Spleen (tissue), 11 donors: ENCODE measurements around the gene SEMA5B. TPM values are rescaled to one million over a fixed set of nuclear protein-coding genes. Genes with fewer than 3 reads are reported as not detected.
A peak's percentile ranks its signal among the peaks of the same experiment; 100 is the strongest.

ENCODE experiments used
- DNase-seq: peaks from one replicate; pipeline ENCODE4 v3.0.0-alpha.2; 2020
- H3K27ac ChIP-seq, 8 donors: fragments of 200-600 bp; sonication (generic) in 7 of 8; 1 replicate in 4 of 8; 2 replicates in 4 of 8; pipeline versions ENCODE4 v1.5.0 to v1.8.0; 2016 to 2021; ENCODE audit warnings: inconsistent platforms in 4 of 8, mild to moderate bottlenecking in 4 of 8, moderate library complexity in 1 of 8
- H3K27me3 ChIP-seq, 7 donors: fragments of 200-600 bp; sonication (generic) in 6 of 7; replicated peaks in 1 of 7; 1 replicate in 4 of 7; 2 replicates in 3 of 7; pipeline versions ENCODE4 v1.5.0 to v1.8.0; 2016 to 2021; ENCODE audit warnings: inconsistent platforms in 3 of 7, mild to moderate bottlenecking in 1 of 7
- H3K36me3 ChIP-seq, 6 donors: fragments of 200-600 bp; sonication (generic) in 5 of 6; 1 replicate in 4 of 6; 2 replicates in 2 of 6; pipeline versions ENCODE4 v1.5.0 to v1.8.0; 2016 to 2021; ENCODE audit warnings: inconsistent platforms in 2 of 6
- H3K4me1 ChIP-seq, 6 donors: fragments of 200-600 bp; sonication (generic) in 5 of 6; 1 replicate in 3 of 6; 2 replicates in 3 of 6; pipeline versions ENCODE4 v1.5.0 to v1.8.0; 2016 to 2021; ENCODE audit warnings: inconsistent platforms in 3 of 6
- H3K4me3 ChIP-seq, 8 donors: fragments of 200-600 bp; sonication (generic) in 7 of 8; 1 replicate in 4 of 8; 2 replicates in 4 of 8; pipeline versions ENCODE4 v1.5.0 to v1.8.0; 2016 to 2021; ENCODE audit warnings: inconsistent platforms in 4 of 8, mild to moderate bottlenecking in 4 of 8, moderate library complexity in 2 of 8
- H3K9me3 ChIP-seq, 8 donors: fragments of 200-600 bp; sonication (generic) in 7 of 8; 1 replicate in 4 of 8; 2 replicates in 4 of 8; pipeline versions ENCODE4 v1.5.0 to v1.8.0; 2016 to 2021; ENCODE audit warnings: inconsistent platforms in 4 of 8
- POLR2A ChIP-seq, 3 donors: fragments of 450-650 bp; IDR thresholded peaks; one replicate each; pipeline ENCODE4 v1.5.1; 2017; ENCODE audit warnings: antibody characterized with exemption in 3 of 3, mild to moderate bottlenecking in 1 of 3
- POLR2AphosphoS5 ChIP-seq, 3 donors: sonication (generic); formaldehyde crosslinking; IDR thresholded peaks; one replicate each; pipeline ENCODE4 v1.5.1; 2017; ENCODE audit warnings: antibody characterized with exemption in 3 of 3
- WGBS, 5 donors: extraction: QIAGEN DNeasy Blood & Tissue Kit in 3 of 5; methylation state at CpG; one replicate each; pipeline versions ENCODE4 v1.1.5 to v1.1.7; 2013 to 2018; 5-methylcytosine and 5-hydroxymethylcytosine counted together
- intact Hi-C: fragments of 100-400 bp; cut with DNase I; formaldehyde crosslinking; loops from one replicate; pipeline ENCODE4 v1.15.0; 2023; ENCODE audit warnings: low total_unique reads
- polyA plus RNA-seq, 3 donors: library from polyadenylated mRNA; stranded (reverse); fragments of 200-250 nt; gene quantifications; one replicate each; pipeline ENCODE4 v1.2.1, GENCODE V29; 2013
- total RNA-seq, 7 donors: library from RNA; depleted of rRNA in 3 of 7; stranded (reverse); fragments of >200 nt in 3 of 7; fragmentation: NEBNext Ultra II Directional in 4 of 7; extraction: Animal tissue kit (Norgen Biotek cat#: 25700) in 4 of 7; gene quantifications; one replicate each; pipeline versions ENCODE4 v1.1.0 to v1.2.1, GENCODE V29; 2016 to 2021
- TF ChIP-seq, protein P1 (sequence below), 11 experiments: fragments of 200-600 bp in 7 of 11; fragments of 450-650 bp in 4 of 11; sonication (generic) in 4 of 11; IDR thresholded peaks in 8 of 11; conservative IDR thresholded peaks in 3 of 11; 1 replicate in 7 of 11; 2 replicates in 4 of 11; pipeline versions ENCODE4 v1.4.0 to v1.8.0; 2016 to 2021; ENCODE audit warnings: antibody characterized with exemption in 11 of 11, inconsistent platforms in 4 of 11, mild to moderate bottlenecking in 1 of 11
- donor health status: healthy with polysubstance abuse.
- donor health status: DM: no; HTN: no; CAD: no; lungs with moderate emphysema.
- donor health status: DM: no; HTN: no; CAD: no.
- donor health status: Bipolar disorder and iron deficiency.
- donor health status: healthy.
- donor health status: DM: no; HTN: no; CAD: no.
- donor health status: DM: yes; HTN: yes; CAD: no.

The SEMA5B gene
- total and polyA plus RNA-seq, 10 donors = 0.09 to 0.63 (median 0.41) TPM; not detected in 3

DNA sequence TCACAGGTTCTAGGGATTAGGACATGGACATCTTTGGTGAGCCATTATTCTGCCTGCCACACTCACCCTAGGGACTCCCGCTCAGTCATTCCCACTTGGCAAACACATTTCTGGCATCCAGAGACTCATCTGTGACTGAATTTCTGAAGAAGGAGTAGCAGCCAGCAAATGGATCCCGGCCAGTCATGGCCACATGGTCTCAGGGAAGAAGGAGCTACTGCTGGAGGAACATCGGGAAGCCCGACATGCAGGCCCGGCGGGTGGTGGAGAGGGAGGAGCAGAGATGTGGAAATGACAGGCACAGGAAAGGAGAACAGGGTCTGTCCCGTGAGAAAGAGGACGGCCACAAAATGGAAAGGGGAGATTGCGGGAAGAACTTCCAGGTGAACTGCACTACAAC lies 65.4 kb downstream of the SEMA5B start:
- no peaks in the 10 kb centered on the region for H3K9me3 ChIP-seq
- H3K27me3 ChIP-seq = peaks cover 0 to 20% (median 0%) of the 10 kb centered on the region in 7 donors
- DNase-seq = peak; percentile 27
- TF ChIP-seq POLR2AphosphoS5 (IDR thresholded peaks at IDR 0.05) (no peak), POLR2A (IDR thresholded peaks at IDR 0.05) (no peak)
- TF ChIP-seq, protein P1, sequence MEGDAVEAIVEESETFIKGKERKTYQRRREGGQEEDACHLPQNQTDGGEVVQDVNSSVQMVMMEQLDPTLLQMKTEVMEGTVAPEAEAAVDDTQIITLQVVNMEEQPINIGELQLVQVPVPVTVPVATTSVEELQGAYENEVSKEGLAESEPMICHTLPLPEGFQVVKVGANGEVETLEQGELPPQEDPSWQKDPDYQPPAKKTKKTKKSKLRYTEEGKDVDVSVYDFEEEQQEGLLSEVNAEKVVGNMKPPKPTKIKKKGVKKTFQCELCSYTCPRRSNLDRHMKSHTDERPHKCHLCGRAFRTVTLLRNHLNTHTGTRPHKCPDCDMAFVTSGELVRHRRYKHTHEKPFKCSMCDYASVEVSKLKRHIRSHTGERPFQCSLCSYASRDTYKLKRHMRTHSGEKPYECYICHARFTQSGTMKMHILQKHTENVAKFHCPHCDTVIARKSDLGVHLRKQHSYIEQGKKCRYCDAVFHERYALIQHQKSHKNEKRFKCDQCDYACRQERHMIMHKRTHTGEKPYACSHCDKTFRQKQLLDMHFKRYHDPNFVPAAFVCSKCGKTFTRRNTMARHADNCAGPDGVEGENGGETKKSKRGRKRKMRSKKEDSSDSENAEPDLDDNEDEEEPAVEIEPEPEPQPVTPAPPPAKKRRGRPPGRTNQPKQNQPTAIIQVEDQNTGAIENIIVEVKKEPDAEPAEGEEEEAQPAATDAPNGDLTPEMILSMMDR (IDR thresholded peaks at IDR 0.05 in 8 of 11, conservative IDR thresholded peaks at IDR 0.05 in 3 of 11) = no peak
- intact Hi-C loops = no loop called here
- 72 to 87% (median 79%) methylated on average over 9 of the region's 9 CpGs for WGBS, 5 donors
- H3K4me1 ChIP-seq = peaks cover 0 to 7% (median 0%) of the 10 kb centered on the region in 6 donors
- no peak overlapping the region for H3K27ac ChIP-seq
- no peaks in the 10 kb centered on the region for H3K36me3 ChIP-seq
- no peak overlapping the region for H3K4me3 ChIP-seq

DNA sequence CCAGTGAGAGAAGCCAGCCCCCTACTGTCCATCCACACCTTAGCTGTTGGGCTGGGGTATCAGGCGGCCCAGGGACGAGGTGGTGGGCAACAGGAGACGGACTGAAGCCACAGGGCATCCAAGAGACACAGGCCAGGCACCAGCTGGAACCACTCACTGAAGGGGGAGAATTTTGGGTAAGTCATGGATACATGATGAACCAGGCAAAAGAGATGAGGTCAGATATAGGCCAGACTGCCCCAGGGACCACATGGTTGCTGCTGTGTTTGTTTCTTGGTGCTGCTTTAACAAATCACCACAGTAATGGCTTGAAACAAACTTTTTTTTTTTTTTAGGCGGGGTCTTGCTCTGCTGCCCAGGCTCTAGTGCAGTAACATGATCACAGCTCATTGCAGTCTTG lies 66.4 kb downstream of the SEMA5B start:
- peaks cover 0 to 7% (median 0%) of the 10 kb centered on the region in 6 donors for H3K4me1 ChIP-seq
- intact Hi-C loops = no loop called here
- no peak overlapping the region for H3K27ac ChIP-seq
- WGBS, 5 donors = 64 to 84% (median 73%) methylated on average over 4 of the region's 4 CpGs
- TF ChIP-seq, protein P1 (IDR thresholded peaks at IDR 0.05 in 8 of 11, conservative IDR thresholded peaks at IDR 0.05 in 3 of 11) = no peak
- TF ChIP-seq POLR2A (IDR thresholded peaks at IDR 0.05) (no peak), POLR2AphosphoS5 (IDR thresholded peaks at IDR 0.05) (no peak)
- H3K4me3 ChIP-seq = no peak overlapping the region
- DNase-seq = no peak
- H3K9me3 ChIP-seq = no peaks in the 10 kb centered on the region
- H3K27me3 ChIP-seq = peaks cover 0 to 29% (median 0%) of the 10 kb centered on the region in 7 donors
- no peaks in the 10 kb centered on the region for H3K36me3 ChIP-seq

DNA sequence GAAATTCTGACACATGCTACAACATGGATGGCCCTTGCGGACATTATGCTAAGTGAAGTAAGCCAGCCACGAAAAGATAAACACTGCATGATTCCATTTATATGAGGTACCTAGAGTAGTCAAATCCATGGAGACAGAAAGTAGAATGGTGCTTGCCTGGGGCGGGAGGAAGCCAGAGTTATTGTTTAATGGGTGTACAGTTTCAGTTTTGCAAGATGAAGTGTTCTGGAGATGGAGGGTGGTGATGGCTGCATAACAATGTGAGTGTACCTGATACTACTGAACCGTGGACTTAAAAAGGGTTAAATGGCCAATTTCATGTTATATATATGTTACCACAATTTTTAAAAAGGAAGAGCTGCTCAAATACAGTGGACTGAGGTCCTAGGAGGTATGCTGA lies 66.9 kb downstream of the SEMA5B start:
- no peak for DNase-seq
- Histone ChIP-seq H3K4me3 (no peak overlapping the region), H3K27ac (no peak overlapping the region), H3K4me1 (peaks cover 0 to 7% (median 0%) of the 10 kb centered on the region in 6 donors), H3K9me3 (no peaks in the 10 kb centered on the region), H3K27me3 (peaks cover 0 to 29% (median 0%) of the 10 kb centered on the region in 7 donors), H3K36me3 (no peaks in the 10 kb centered on the region)
- 83 to 94% (median 88%) methylated on average over 4 of the region's 4 CpGs for WGBS, 5 donors
- intact Hi-C loops = no loop called here
- TF ChIP-seq, protein P1 (IDR thresholded peaks at IDR 0.05 in 8 of 11, conservative IDR thresholded peaks at IDR 0.05 in 3 of 11) = no peak
- TF ChIP-seq POLR2A (IDR thresholded peaks at IDR 0.05) (no peak), POLR2AphosphoS5 (IDR thresholded peaks at IDR 0.05) (no peak)

DNA sequence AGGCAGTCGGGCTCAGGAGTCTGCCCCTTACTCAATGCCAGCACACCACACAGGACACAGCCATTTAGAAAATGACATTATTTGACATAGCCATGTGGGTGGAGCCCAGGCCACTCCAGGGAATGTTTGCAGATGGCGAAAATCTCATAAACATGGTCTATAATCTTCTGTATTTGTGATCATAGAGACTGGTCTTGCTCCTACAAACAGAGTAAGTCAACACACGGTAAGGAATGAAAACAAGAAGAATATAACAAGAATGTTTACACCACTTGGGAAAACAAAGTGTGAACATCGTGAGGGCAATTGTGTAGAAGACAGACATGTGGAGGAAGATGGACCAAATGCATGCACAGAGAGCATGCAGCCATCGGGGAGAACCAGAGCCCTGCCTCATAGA lies 68.2 kb downstream of the SEMA5B start:
- peaks cover 0 to 7% (median 0%) of the 10 kb centered on the region in 6 donors for H3K4me1 ChIP-seq
- no peaks in the 10 kb centered on the region for H3K36me3 ChIP-seq
- TF ChIP-seq, protein P1 (IDR thresholded peaks at IDR 0.05 in 8 of 11, conservative IDR thresholded peaks at IDR 0.05 in 3 of 11) = no peak
- no peak for TF ChIP-seq POLR2A (IDR thresholded peaks at IDR 0.05)
- TF ChIP-seq POLR2AphosphoS5 (IDR thresholded peaks at IDR 0.05) = no peak
- H3K4me3 ChIP-seq = no peak overlapping the region
- no peak for DNase-seq
- intact Hi-C loops = no loop called here
- WGBS, 5 donors = 81 to 93% (median 86%) methylated on average over 5 of the region's 5 CpGs
- peaks cover 0 to 29% (median 0%) of the 10 kb centered on the region in 7 donors for H3K27me3 ChIP-seq
- H3K9me3 ChIP-seq = no peaks in the 10 kb centered on the region
- H3K27ac ChIP-seq = no peak overlapping the region
